Nephron progenitor cell (in vitro differentiated cells): ENCODE data around the gene HDC.

Source experiments
- DNase-seq: peaks from one replicate; pipeline ENCODE4 v3.0.0; 2021
- H3K27ac Mint-ChIP-seq: 2 replicates; pipeline ENCODE4 v1.8.0; 2021; ENCODE audit warnings: mild to moderate bottlenecking, moderate library complexity, mixed read lengths
- H3K27me3 Mint-ChIP-seq: 2 replicates; pipeline ENCODE4 v1.8.0; 2021; ENCODE audit warnings: mild to moderate bottlenecking, low read depth, mixed read lengths; ENCODE audit not compliant: poor library complexity
- H3K36me3 Mint-ChIP-seq: 2 replicates; pipeline ENCODE4 v1.8.0; 2021; ENCODE audit warnings: low read depth, mixed read lengths
- H3K4me1 Mint-ChIP-seq: 2 replicates; pipeline ENCODE4 v1.8.0; 2021; ENCODE audit warnings: mixed read lengths
- H3K4me3 Mint-ChIP-seq: 2 replicates; pipeline ENCODE4 v1.8.0; 2021; ENCODE audit warnings: mild to moderate bottlenecking, moderate library complexity, mixed read lengths
- H3K9me3 Mint-ChIP-seq: 2 replicates; pipeline ENCODE4 v1.8.0; 2021; ENCODE audit warnings: mild to moderate bottlenecking, moderate library complexity, mixed read lengths
- TF ChIP-seq, protein P1 (sequence below): fragments of 200-600 bp; sonication (generic); IDR thresholded peaks from 2 replicates; pipeline ENCODE4 v1.5.0; 2021; ENCODE audit warnings: antibody characterized with exemption

Gene HDC

DNA sequence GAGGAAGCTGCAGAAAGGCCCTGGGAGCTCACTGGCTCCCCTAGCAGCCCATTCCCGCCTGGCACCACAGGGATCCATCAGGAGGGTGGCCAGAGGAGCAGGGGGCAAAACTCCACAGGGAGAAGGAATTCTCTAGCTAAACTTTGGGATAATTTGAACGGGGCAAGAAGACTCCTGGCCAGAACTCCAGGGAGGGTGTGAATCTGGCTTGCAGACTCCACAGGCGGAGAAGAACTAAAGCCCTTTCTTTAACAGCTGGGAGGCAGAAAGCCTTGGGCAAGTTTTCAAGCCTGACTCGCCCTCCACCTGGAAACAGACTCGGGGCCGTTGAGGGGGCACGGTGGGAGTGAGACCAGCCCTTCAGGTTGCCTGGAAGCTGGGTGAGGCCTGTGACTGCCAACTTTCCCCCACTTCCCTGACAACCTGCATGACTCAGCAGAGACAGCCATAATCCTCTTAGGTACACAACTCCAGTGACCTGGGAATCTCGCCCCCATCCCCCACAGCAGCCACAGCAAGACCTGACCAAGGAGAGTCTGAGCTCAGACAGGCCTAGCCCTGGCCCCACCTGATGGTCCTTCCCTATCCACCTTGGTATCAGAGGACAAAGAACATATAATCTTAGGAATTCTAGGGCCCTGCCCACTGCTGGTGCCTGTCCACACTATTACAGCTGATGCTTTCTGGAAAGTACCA, 54.9 kb downstream of the HDC start:
- TF ChIP-seq, protein P1, sequence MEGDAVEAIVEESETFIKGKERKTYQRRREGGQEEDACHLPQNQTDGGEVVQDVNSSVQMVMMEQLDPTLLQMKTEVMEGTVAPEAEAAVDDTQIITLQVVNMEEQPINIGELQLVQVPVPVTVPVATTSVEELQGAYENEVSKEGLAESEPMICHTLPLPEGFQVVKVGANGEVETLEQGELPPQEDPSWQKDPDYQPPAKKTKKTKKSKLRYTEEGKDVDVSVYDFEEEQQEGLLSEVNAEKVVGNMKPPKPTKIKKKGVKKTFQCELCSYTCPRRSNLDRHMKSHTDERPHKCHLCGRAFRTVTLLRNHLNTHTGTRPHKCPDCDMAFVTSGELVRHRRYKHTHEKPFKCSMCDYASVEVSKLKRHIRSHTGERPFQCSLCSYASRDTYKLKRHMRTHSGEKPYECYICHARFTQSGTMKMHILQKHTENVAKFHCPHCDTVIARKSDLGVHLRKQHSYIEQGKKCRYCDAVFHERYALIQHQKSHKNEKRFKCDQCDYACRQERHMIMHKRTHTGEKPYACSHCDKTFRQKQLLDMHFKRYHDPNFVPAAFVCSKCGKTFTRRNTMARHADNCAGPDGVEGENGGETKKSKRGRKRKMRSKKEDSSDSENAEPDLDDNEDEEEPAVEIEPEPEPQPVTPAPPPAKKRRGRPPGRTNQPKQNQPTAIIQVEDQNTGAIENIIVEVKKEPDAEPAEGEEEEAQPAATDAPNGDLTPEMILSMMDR = no peak
- Mint-ChIP-seq H3K9me3 (peaks cover 38% of the 10 kb centered on the region), H3K36me3 (peaks cover 6% of the 10 kb centered on the region), H3K4me1 (peaks cover 19% of the 10 kb centered on the region), H3K27me3 (no peaks in the 10 kb centered on the region), H3K4me3 (no peak overlapping the region), H3K27ac (no peak overlapping the region)
- no peak for DNase-seq

DNA sequence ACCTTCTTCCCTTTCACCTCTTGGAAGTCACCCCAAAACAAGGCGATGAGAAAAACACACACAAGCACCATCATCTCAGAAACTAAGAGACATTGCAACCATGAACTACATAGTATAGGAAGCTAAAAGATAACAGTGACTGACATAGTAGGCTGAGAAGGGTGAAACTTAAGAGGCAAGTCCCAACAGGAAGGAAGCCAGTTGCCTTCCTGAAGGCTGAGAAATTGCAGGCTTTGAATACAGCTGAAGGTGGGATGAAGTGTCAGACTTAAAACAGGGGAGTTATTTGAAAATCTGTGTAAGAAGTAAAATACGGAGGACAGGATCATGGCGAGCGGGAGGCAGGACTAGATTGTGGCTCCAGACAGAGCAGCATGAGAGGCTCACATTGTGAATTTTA, 55.7 kb downstream of the HDC start:
- DNase-seq = no peak
- H3K27me3 Mint-ChIP-seq = no peaks in the 10 kb centered on the region
- TF ChIP-seq, protein P1 = no peak
- peaks cover 30% of the 10 kb centered on the region for H3K9me3 Mint-ChIP-seq
- H3K36me3 Mint-ChIP-seq = peaks cover 6% of the 10 kb centered on the region
- H3K4me1 Mint-ChIP-seq = peaks cover 19% of the 10 kb centered on the region
- H3K27ac Mint-ChIP-seq = no peak overlapping the region
- H3K4me3 Mint-ChIP-seq = no peak overlapping the region

DNA sequence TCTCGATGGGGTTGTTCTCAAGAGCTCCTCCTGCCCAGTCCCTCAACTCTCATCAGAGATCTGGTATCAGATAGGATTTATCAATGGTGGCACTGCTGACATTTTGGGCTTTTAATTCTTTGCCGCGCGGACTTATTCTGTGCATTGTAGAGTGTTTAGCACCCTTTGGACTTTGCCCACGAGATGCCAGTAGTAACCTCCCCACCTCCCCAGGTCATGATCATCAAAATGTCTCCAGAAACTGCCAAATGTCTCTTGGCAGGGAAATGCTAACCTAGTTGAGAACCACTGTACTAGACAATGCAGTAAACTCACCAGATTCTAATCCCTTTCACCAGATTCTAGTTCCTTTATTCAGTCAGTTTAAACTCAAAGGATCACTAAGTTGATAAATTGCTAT, 59.5 kb downstream of the HDC start:
- Mint-ChIP-seq H3K4me1 (peaks cover 19% of the 10 kb centered on the region), H3K27ac (no peak overlapping the region), H3K27me3 (no peaks in the 10 kb centered on the region), H3K4me3 (no peak overlapping the region), H3K36me3 (no peaks in the 10 kb centered on the region), H3K9me3 (peaks cover under 1% of the 10 kb centered on the region)
- TF ChIP-seq, protein P1 = no peak
- no peak for DNase-seq

DNA sequence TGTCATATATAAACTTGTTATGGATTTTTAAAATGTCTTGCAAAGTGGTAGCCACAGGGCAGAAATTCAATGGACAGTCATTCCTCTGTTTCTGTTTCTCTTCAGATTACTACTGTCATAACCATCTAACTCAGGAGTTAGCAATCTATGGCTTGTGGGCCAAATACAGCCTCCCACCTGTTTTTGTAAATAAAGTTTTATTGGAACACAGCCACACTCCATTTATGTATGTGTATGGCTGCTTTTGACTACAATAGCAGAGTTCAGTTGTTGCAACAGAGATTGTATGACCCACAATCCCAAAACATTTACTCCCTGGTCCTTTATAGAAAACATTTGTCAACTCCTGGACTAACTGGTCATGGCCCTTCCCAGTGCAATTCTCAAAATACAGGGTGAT, 63.5 kb downstream of the HDC start:
- H3K27me3 Mint-ChIP-seq = no peaks in the 10 kb centered on the region
- no peaks in the 10 kb centered on the region for H3K9me3 Mint-ChIP-seq
- DNase-seq = no peak
- H3K4me3 Mint-ChIP-seq = no peak overlapping the region
- TF ChIP-seq, protein P1 = no peak
- H3K4me1 Mint-ChIP-seq = no peaks in the 10 kb centered on the region
- H3K27ac Mint-ChIP-seq = no peak overlapping the region
- H3K36me3 Mint-ChIP-seq = no peaks in the 10 kb centered on the region

DNA sequence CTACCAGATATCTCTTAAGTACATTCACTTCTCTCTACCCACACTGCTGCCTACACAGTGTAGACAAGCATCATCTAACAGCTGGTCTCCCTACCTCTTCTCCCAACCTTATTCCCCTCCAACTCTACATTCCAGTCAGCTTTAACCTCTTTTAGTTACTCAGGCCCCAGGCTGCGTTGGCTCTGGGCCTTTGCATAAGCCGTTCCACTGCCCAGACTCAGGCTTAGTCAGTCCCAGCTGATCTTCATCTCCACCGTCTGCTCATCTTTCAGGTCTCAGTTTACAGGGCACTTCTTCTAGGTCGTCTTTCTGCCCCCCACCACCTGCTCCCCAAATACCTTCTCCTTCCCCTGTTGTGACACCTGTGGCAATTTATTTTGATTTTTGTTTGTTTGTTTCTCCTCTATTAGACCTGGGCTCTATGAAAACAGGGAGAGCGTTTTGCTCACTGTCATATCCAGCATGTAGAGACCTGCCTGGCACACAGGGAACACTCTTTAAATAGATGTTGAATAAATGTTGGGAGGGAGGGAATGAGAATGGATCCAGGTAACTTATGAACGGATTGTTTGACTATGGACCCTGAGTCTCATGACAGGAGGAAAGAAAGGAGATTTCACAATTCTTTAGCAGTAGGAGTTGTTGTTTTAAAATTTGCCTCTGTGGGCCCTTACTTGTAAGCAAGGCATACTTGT, 72.5 kb downstream of the HDC start:
- TF ChIP-seq, protein P1 = no peak
- Mint-ChIP-seq H3K4me1 (no peaks in the 10 kb centered on the region), H3K36me3 (no peaks in the 10 kb centered on the region), H3K27ac (no peak overlapping the region), H3K9me3 (no peaks in the 10 kb centered on the region), H3K27me3 (peaks cover 15% of the 10 kb centered on the region), H3K4me3 (no peak overlapping the region)
- DNase-seq = no peak

DNA sequence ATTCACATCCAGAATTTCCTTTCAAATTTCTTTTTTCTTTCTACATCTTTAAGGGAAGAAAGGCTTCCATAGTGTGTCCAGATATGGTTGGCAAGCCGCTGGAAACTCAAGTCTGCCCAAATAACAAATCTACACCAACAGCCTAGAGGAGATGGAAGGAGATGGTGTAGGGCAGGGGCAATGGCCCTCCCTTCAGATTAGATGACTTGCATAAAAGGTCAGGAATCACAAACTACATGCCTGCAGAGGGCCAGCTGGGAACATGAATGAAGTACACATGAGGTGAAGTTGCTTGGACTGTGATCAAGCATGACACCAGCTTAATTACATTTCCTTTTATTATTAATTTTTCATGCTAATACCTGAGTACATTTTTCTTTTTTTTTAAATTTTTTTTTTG, 73.4 kb downstream of the HDC start:
- peaks cover 21% of the 10 kb centered on the region for H3K27me3 Mint-ChIP-seq
- no peaks in the 10 kb centered on the region for H3K36me3 Mint-ChIP-seq
- TF ChIP-seq, protein P1 = no peak
- H3K4me3 Mint-ChIP-seq = no peak overlapping the region
- no peak overlapping the region for H3K27ac Mint-ChIP-seq
- no peak for DNase-seq
- no peaks in the 10 kb centered on the region for H3K4me1 Mint-ChIP-seq
- no peaks in the 10 kb centered on the region for H3K9me3 Mint-ChIP-seq
